ENCODE measurements around the gene KATNAL2.

DNA sequence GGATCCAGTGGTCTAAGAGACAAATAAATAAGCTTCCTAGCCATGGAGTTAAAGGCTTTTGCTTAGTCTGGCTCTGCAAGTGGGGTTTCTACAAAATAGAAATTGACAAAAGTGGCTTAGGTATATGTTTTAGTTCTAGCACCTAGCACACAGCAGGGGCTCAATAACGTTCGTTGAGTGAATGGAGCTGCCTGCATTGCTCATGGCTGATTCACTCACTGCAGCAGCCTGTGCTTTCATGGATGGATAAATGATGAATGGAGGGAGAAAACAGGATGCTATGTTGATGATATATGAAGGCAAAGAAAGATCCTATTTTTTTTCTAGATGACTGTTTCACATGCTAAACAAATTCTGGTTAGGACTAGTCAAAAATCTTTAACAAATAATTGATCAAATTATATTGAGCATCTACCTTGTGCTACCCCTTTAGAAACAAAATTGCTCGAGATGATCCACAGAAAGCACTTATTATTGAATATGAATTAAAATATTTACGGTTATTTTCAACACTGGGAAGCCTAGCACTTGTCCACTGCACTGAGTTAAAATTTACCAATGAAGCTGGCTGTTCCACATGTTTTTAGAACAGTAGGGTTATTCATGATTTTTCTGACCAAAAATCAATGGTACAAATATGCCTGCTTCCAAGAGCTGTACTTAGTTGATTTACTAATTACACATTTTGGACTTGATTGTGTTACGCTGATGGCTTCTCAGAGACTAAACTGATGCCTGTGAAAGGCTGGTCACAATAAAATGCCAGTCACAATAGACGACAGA lies 193.3 kb downstream of the KATNAL2 start:
- TF ChIP-seq POLR2A (IDR thresholded peaks at IDR 0.05): no peak
- TF ChIP-seq, protein P1, sequence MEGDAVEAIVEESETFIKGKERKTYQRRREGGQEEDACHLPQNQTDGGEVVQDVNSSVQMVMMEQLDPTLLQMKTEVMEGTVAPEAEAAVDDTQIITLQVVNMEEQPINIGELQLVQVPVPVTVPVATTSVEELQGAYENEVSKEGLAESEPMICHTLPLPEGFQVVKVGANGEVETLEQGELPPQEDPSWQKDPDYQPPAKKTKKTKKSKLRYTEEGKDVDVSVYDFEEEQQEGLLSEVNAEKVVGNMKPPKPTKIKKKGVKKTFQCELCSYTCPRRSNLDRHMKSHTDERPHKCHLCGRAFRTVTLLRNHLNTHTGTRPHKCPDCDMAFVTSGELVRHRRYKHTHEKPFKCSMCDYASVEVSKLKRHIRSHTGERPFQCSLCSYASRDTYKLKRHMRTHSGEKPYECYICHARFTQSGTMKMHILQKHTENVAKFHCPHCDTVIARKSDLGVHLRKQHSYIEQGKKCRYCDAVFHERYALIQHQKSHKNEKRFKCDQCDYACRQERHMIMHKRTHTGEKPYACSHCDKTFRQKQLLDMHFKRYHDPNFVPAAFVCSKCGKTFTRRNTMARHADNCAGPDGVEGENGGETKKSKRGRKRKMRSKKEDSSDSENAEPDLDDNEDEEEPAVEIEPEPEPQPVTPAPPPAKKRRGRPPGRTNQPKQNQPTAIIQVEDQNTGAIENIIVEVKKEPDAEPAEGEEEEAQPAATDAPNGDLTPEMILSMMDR (IDR thresholded peaks at IDR 0.05): no peak

Data from heart left ventricle (tissue), 13 donors.